Activated gamma-delta T cell (primary cell): ENCODE data around the gene RERE.

Source experiments
- DNase-seq: peaks from one replicate; lab custom pipeline; 2025; lab: John Stamatoyannopoulos, UW

Gene RERE

DNA sequence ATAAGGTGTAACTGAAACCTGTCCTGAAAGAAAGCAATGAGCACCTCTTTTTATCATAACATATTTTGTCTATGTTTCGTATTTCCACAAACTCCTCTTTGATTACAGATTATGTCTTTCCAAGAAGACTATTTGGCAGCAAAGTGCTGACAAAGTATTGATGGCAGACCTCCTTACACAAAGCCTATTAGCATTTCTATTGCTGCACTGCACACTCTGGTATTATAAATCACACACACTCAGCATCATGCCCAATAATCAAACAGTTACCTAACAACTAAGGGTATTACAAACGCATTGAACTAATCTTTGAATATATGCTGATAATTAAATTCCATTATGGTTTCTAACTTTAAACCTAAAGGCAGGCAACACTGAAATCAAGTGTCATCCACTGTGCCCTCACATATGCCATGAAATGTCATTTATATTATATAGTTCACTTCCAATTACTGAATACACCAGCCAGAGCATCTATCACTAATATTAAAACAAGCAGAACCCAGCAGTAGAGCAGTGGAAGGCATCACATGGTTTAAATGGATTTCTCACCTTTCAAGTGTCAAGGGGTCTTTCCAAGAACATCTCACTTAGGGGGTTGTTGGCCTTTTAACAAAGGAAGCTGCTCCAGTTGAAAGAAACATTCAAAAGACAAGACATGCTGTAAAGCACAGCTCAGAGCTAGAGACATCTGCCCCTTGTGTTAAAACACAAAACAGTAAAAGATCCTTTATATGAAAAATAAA lies 239.1 kb downstream of the RERE start:
- no peak for DNase-seq

DNA sequence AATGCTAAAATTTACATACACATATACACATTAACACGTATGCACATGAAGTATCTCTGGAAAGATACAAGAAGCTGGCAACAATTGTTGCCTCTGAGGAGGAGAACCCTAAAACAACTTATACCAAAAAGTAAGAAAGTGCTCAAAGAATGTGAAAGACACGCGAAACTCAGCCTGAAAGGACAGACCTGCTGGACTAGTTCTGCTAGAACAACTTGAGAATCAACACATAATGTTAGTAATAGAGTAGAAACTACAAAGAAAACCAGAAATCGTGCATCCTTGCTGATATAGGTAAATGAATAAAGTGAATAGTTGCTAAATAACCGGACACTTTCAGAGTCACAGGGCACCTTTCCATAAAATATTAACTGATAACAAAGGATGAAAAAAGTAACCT lies 242.5 kb downstream of the RERE start:
- DNase-seq = no peak

GRCh38 chr1:8572106-8572505 lies 245.3 kb downstream of the RERE start:
- no peak for DNase-seq

GRCh38 chr1:8571200-8571984 lies 246.0 kb downstream of the RERE start:
- DNase-seq = no peak

GRCh38 chr1:8570465-8570864 lies 247.0 kb downstream of the RERE start:
- no peak for DNase-seq

DNA sequence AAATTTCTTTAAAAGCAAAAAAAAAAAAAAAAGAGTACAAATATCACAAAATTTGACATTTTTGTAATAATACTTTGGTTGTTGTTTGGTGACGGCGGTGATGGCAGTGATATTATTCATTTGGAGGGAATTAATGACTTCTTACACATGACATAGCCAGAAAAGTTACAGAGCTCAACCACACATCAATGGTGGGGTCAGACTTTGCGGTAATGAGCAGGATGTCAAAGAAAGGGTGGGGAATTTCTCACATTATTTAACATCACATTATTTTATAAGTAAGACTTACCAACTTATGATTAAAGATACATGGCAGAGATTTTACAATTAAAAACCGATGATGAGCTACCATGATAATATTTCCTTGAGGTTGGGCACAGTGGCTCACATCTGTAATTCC lies 248.2 kb downstream of the RERE start:
- DNase-seq = no peak

GRCh38 chr1:8568837-8569236 lies 248.6 kb downstream of the RERE start:
- DNase-seq = no peak

DNA sequence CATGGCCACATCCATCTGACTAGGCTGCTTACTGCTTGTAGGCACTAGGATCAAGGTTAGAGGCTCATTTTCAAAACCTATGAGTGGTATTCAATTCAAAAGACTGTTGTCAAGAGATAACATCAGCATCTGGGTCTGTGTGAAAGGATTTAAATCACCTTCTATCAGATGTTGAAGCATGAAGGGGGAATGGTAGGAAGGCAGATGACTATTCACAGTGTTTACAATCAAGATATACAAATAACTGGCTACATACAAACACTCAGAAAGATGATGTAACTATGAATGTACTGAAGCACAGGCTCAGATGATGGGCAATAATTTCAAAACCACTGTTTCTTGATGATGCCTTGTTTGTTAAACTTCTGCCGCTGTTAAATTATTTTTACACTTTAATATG lies 250.3 kb downstream of the RERE start:
- no peak for DNase-seq

GRCh38 chr1:8565802-8566201 lies 251.6 kb downstream of the RERE start:
- no peak for DNase-seq

DNA sequence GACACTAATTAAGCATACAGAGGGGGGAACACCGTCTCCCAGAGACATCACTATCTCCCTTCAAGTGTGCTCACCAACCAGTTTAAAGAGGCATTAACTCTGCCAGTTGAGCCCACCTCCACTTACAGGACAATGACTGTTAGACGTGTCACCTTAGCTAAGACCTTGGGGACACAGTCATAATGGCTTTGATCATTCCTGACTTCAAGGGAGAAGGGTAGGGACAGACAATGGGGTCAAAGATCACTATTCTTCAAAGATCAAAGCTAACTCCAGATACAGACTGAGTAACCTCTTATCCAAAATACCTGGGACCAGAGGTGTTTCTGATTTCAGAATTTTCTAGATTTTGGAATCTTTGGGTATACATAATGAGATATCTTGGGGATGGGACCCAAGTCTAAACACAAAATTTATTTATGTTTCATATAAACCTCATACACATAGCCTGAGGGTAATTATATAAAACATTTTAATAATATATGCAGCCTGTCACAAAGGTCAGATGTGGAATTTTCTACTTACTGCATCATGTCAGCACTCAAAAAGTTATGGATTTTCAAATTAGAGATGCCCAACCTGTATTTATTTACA lies 253.4 kb downstream of the RERE start:
- no peak for DNase-seq

- no peak for DNase-seq
These were observed 254.3 kb downstream of the RERE start for GRCh38 chr1:8562881-8563865.

DNA sequence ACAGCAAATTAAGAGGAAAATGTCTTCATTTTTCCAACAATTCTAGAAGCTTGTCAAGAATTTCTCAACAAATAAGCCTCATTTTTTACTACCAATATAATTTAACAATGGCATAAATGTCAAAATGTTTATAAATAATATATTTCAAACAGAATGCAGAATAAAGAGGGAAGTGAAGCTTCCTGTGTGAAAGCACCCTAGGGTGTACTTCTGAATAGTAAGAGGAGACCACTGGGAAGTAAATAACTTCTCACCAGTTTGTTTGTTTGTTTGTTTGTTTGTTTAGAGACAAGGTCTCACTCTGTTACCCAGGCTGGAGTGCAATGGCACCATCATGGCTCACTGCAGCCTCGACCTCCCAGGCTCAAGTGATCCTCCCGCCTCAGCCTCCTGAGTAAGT lies 255.2 kb downstream of the RERE start:
- DNase-seq = no peak

- DNase-seq = no peak
These were observed 256.6 kb downstream of the RERE start for GRCh38 chr1:8560611-8561544.

GRCh38 chr1:8560035-8560434 lies 257.4 kb downstream of the RERE start:
- no peak for DNase-seq

- DNase-seq = no peak
These were observed 261.9 kb downstream of the RERE start for GRCh38 chr1:8555582-8555981.

- DNase-seq = no peak
These were observed 262.4 kb downstream of the RERE start for GRCh38 chr1:8554956-8555534.

GRCh38 chr1:8552820-8553397 lies 264.5 kb downstream of the RERE start:
- DNase-seq = no peak

GRCh38 chr1:8551613-8552489 lies 265.6 kb downstream of the RERE start:
- DNase-seq = no peak

GRCh38 chr1:8551057-8551456 lies 266.4 kb downstream of the RERE start:
- DNase-seq = no peak
